NB4 (cell line): ENCODE data around the gene SLC25A17.

ENCODE experiments used
- CTCF ChIP-seq: IDR thresholded peaks from one replicate; pipeline ENCODE4 v1.5.1; 2012; ENCODE audit warnings: low read depth, low read length
- MYC ChIP-seq: IDR thresholded peaks from 2 replicates; pipeline ENCODE4 v1.6.1; 2011; ENCODE audit warnings: low read depth, low read length

- TF ChIP-seq CTCF = no peak
- TF ChIP-seq MYC = no peak
Measured at GRCh38 chr22:40782521-40782920, 36.6 kb downstream of the SLC25A17 start.
